Measurements from ENCODE around the gene TMEM238L.

GRCh38 chr17:10815319-10815718, 11.4 kb upstream of the TMEM238L start:
- TF ChIP-seq POLR2A (IDR thresholded peaks at IDR 0.05; ENCODE audit: low read length) (no peak), GATA1 (IDR thresholded peaks at IDR 0.05; ENCODE audit: low read depth, low read length) (no peak)

Data from erythroblast (primary cell).